K562 (cell line): ENCODE data around the gene ARHGAP33. TPM values are rescaled to one million over a fixed set of nuclear protein-coding genes. Genes with fewer than 3 reads are reported as not detected.

ENCODE experiments used
- BRD9 ChIP-seq: fragments of 450-650 bp; IDR thresholded peaks from 2 replicates; pipeline ENCODE4 v1.6.1; 2018; ENCODE audit warnings: low read depth; ENCODE audit not compliant: partially characterized antibody
- DACH1 ChIP-seq: fragments of 450-650 bp; IDR thresholded peaks from 2 replicates; pipeline ENCODE4 v1.6.1; 2018; ENCODE audit not compliant: partially characterized antibody
- FOXJ3 ChIP-seq: sonication (generic); formaldehyde crosslinking; IDR thresholded peaks from 2 replicates; pipeline ENCODE4 v1.4.0; 2020; ENCODE audit warnings: mild to moderate bottlenecking, missing genetic modification reagents
- FUS ChIP-seq: fragments of 200-400 bp; formaldehyde crosslinking; optimal IDR thresholded peaks from 2 replicates; pipeline ENCODE3; 2017; ENCODE audit warnings: low read depth, low read length
- HDAC2 ChIP-seq: fragments of 450-650 bp; IDR thresholded peaks from 2 replicates; pipeline ENCODE4 v1.6.1; 2016; ENCODE audit warnings: mild to moderate bottlenecking
- KDM1A ChIP-seq, 2 experiments: fragments of 450-650 bp; IDR thresholded peaks; 2 replicates each; pipeline ENCODE4 v1.6.1; 2016; ENCODE audit warnings: mild to moderate bottlenecking in 2 of 2
- MTA3 ChIP-seq: fragments of 450-650 bp; formaldehyde crosslinking; IDR thresholded peaks from 2 replicates; pipeline ENCODE4 v1.6.1; 2017; ENCODE audit warnings: mild to moderate bottlenecking, borderline replicate concordance
- NFATC3 ChIP-seq: fragments of 450-650 bp; IDR thresholded peaks from 2 replicates; pipeline ENCODE4 v1.6.1; 2017; ENCODE audit warnings: mild to moderate bottlenecking
- OTX1 ChIP-seq: fragments of 450-650 bp; formaldehyde crosslinking; IDR thresholded peaks from 2 replicates; pipeline ENCODE4 v1.4.0; 2022; ENCODE audit warnings: mild to moderate bottlenecking
- PURB ChIP-seq: sonication (generic); formaldehyde crosslinking; IDR thresholded peaks from 2 replicates; pipeline ENCODE4 v1.9.0; 2021; ENCODE audit warnings: low read depth, mild to moderate bottlenecking, missing genetic modification reagents
- RCOR1 ChIP-seq, 2 experiments: IDR thresholded peaks; 2 replicates each; pipeline ENCODE4 v1.6.1; 2012; ENCODE audit warnings: low read depth in 2 of 2, low read length in 2 of 2, borderline replicate concordance in 1 of 2, improper control_type of control experiment in 1 of 2
- RUNX1 ChIP-seq: sonication (generic); IDR thresholded peaks from 2 replicates; pipeline ENCODE4 v1.6.1; 2016; ENCODE audit warnings: antibody characterized with exemption, low read depth
- SLC30A9 ChIP-seq: fragments of 250-450 bp; sonication (Bioruptor Pico); IDR thresholded peaks from 2 replicates; pipeline ENCODE4 v1.8.0; 2022; ENCODE audit warnings: mild to moderate bottlenecking, moderate library complexity
- SMAD2 ChIP-seq: fragments of 150-350 bp; IDR thresholded peaks from 2 replicates; pipeline ENCODE4 v1.6.1; 2014; ENCODE audit warnings: low read depth, mild to moderate bottlenecking, low read length
- SRSF9 ChIP-seq: fragments of 200-400 bp; formaldehyde crosslinking; IDR thresholded peaks from 2 replicates; pipeline ENCODE4 v1.6.1; 2017; ENCODE audit warnings: low read depth, low read length, borderline replicate concordance
- TAF1 ChIP-seq: IDR thresholded peaks from 2 replicates; pipeline ENCODE4 v1.6.1; 2011; ENCODE audit warnings: mild to moderate bottlenecking, low read length, moderate library complexity; ENCODE audit not compliant: insufficient read depth, control insufficient read depth, severe bottlenecking; ENCODE audit errors: extremely low read depth
- TAF15 ChIP-seq: fragments of 200-400 bp; formaldehyde crosslinking; IDR thresholded peaks from 2 replicates; pipeline ENCODE4 v1.6.1; 2017; ENCODE audit warnings: mild to moderate bottlenecking, low read depth, low read length, moderate library complexity
- ZNF121 ChIP-seq: sonication (generic); formaldehyde crosslinking; conservative IDR thresholded peaks from 2 replicates; pipeline ENCODE4 v1.8.0; 2022; ENCODE audit warnings: missing genetic modification reagents
- ZNF717 ChIP-seq: fragments of 250-450 bp; sonication (Bioruptor Pico); IDR thresholded peaks from 2 replicates; pipeline ENCODE4 v1.5.0; 2021
- polyA plus RNA-seq, 8 experiments: library from polyadenylated mRNA; depleted of rRNA in 4 of 8; stranded (reverse) in 5 of 8; unstranded in 3 of 8; fragments of >200 nt; fragmentation: Nextera tagmentation in 2 of 8; fragmentation: Illumina TruSeq in 1 of 8; extraction: Ambion mirVana in 2 of 8; extraction: Trizol in 1 of 8; gene quantifications; 2 replicates each; pipeline versions ENCODE4 v1.2.1 to v1.2.3, GENCODE V29; 2011 to 2014; ENCODE audit warnings: inconsistent platforms in 1 of 8, missing spikeins in 1 of 8
- total RNA-seq, 7 experiments: library from RNA; depleted of rRNA in 6 of 7; stranded (reverse); fragments of >200 nt in 6 of 7; fragmentation: Illumina TruSeq in 2 of 7; extraction: Trizol in 2 of 7; gene quantifications; 2 replicates each; pipeline versions ENCODE4 v1.2.1 to v1.2.3, GENCODE V29; 2011 to 2021; ENCODE audit warnings: low replicate concordance in 1 of 7
- TF ChIP-seq, protein P1 (sequence below): sonication (generic); formaldehyde crosslinking; IDR thresholded peaks from 2 replicates; pipeline ENCODE4 v1.4.0; 2020; ENCODE audit warnings: mild to moderate bottlenecking, missing genetic modification reagents
- TF ChIP-seq, protein P2 (sequence below): fragments of 450-650 bp; IDR thresholded peaks from 2 replicates; pipeline ENCODE4 v1.6.1; 2017; ENCODE audit warnings: antibody characterized with exemption
- TF ChIP-seq, protein P3 (sequence below): fragments of 450-650 bp; IDR thresholded peaks from 2 replicates; pipeline ENCODE4 v1.6.1; 2016
- TF ChIP-seq, protein P4 (sequence below): fragments of 450-650 bp; formaldehyde crosslinking; IDR thresholded peaks from 2 replicates; pipeline ENCODE4 v1.4.0; 2020; ENCODE audit warnings: mild to moderate bottlenecking, moderate library complexity

Gene ARHGAP33
- total and polyA plus RNA-seq, 9 of the 15 experiments (the other 6 are each of a cell fraction or from before 2014, with no cell fraction given) = 0.06 to 26.6 (median 1.6) TPM; not detected in 1

DNA sequence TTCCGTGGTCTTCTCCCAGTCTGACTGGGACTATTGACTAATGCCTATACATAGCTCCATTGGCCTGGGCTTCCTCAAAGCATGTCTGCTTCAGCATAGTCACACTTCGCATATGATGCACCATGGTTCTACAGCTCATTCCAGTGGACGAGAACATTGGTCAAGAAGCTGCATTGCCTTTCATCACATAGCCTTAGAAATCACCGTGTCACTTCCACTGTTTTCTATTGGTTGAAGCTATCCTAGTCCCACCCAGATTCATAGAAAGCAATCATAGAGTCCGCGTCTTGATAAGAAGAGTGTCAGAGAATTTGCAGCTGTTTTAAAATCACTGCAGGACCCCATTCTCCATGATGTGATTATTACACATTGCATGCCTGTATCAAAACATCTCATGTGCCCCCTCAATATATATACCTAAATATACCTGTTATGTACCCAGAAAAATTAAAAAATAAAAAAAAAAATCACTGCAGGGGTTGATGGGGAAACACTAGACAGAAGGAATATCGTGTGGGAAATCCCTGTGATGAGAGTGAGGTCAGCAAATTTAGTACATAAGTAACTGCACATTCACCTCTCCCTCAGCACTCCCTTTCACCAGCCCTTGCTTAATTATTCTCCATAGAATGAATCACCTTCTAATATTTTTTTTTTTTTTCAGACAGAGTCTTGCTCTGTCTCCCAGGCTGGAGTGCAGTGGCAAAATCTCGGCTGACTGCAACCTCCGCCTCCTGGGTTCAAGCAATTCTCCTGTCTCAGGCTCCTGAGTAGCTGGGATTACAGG lies 2.2 kb upstream of the ARHGAP33 start (continued):
- TF ChIP-seq DACH1 (no peak), KDM1A (IDR thresholded peaks at IDR 0.05) (peak; percentile 89 to 93), OTX1 (CRISPR knock-in tag) (no peak), BRD9 (no peak), RCOR1 (IDR thresholded peaks at IDR 0.05; ENCODE audit: borderline replicate concordance in 1 of 2, low read depth in 2 of 2, low read length in 2 of 2) (peak in 1 of 2 experiments; percentile 42; a peak in 1 of 4 replicates), FUS (no peak), PURB (CRISPR knock-in tag) (no peak), MTA3 (no peak), RUNX1 (no peak), SMAD2 (no peak), TAF1 (no peak), SRSF9 (no peak), ZNF717 (CRISPR knock-in tag) (no peak), NFATC3 (no peak), ZNF121 (CRISPR knock-in tag) (no peak), HDAC2 (peak; percentile 59; the same call in 1 of the 2 replicates), SLC30A9 (CRISPR knock-in tag) (no peak), TAF15 (no peak), FOXJ3 (no peak)
- TF ChIP-seq, protein P1, sequence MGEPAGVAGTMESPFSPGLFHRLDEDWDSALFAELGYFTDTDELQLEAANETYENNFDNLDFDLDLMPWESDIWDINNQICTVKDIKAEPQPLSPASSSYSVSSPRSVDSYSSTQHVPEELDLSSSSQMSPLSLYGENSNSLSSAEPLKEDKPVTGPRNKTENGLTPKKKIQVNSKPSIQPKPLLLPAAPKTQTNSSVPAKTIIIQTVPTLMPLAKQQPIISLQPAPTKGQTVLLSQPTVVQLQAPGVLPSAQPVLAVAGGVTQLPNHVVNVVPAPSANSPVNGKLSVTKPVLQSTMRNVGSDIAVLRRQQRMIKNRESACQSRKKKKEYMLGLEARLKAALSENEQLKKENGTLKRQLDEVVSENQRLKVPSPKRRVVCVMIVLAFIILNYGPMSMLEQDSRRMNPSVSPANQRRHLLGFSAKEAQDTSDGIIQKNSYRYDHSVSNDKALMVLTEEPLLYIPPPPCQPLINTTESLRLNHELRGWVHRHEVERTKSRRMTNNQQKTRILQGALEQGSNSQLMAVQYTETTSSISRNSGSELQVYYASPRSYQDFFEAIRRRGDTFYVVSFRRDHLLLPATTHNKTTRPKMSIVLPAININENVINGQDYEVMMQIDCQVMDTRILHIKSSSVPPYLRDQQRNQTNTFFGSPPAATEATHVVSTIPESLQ (CRISPR knock-in tag) = no peak
- TF ChIP-seq, protein P2, sequence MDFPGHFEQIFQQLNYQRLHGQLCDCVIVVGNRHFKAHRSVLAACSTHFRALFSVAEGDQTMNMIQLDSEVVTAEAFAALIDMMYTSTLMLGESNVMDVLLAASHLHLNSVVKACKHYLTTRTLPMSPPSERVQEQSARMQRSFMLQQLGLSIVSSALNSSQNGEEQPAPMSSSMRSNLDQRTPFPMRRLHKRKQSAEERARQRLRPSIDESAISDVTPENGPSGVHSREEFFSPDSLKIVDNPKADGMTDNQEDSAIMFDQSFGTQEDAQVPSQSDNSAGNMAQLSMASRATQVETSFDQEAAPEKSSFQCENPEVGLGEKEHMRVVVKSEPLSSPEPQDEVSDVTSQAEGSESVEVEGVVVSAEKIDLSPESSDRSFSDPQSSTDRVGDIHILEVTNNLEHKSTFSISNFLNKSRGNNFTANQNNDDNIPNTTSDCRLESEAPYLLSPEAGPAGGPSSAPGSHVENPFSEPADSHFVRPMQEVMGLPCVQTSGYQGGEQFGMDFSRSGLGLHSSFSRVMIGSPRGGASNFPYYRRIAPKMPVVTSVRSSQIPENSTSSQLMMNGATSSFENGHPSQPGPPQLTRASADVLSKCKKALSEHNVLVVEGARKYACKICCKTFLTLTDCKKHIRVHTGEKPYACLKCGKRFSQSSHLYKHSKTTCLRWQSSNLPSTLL = no peak
- TF ChIP-seq, protein P3, sequence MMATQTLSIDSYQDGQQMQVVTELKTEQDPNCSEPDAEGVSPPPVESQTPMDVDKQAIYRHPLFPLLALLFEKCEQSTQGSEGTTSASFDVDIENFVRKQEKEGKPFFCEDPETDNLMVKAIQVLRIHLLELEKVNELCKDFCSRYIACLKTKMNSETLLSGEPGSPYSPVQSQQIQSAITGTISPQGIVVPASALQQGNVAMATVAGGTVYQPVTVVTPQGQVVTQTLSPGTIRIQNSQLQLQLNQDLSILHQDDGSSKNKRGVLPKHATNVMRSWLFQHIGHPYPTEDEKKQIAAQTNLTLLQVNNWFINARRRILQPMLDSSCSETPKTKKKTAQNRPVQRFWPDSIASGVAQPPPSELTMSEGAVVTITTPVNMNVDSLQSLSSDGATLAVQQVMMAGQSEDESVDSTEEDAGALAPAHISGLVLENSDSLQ = no peak
- TF ChIP-seq, protein P4, sequence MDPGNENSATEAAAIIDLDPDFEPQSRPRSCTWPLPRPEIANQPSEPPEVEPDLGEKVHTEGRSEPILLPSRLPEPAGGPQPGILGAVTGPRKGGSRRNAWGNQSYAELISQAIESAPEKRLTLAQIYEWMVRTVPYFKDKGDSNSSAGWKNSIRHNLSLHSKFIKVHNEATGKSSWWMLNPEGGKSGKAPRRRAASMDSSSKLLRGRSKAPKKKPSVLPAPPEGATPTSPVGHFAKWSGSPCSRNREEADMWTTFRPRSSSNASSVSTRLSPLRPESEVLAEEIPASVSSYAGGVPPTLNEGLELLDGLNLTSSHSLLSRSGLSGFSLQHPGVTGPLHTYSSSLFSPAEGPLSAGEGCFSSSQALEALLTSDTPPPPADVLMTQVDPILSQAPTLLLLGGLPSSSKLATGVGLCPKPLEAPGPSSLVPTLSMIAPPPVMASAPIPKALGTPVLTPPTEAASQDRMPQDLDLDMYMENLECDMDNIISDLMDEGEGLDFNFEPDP (CRISPR knock-in tag) = no peak
- TF ChIP-seq, all 486 proteins: peak for 4
